Panc1 (cell line): Measurements from ENCODE around the gene AGBL1.

Source experiments
- CTCF ChIP-seq: fragments of 450-650 bp; IDR thresholded peaks from 2 replicates; pipeline ENCODE4 v1.5.1; 2017; ENCODE audit warnings: mild to moderate bottlenecking
- POLR2AphosphoS5 ChIP-seq: IDR thresholded peaks from 2 replicates; pipeline ENCODE4 v1.6.1; 2012; ENCODE audit warnings: mild to moderate bottlenecking, low read depth, low read length, moderate library complexity
- SIN3A ChIP-seq: IDR thresholded peaks from 2 replicates; pipeline ENCODE4 v1.6.1; 2012; ENCODE audit warnings: low read depth, mild to moderate bottlenecking, low read length, moderate library complexity, borderline replicate concordance; ENCODE audit not compliant: insufficient read depth

DNA sequence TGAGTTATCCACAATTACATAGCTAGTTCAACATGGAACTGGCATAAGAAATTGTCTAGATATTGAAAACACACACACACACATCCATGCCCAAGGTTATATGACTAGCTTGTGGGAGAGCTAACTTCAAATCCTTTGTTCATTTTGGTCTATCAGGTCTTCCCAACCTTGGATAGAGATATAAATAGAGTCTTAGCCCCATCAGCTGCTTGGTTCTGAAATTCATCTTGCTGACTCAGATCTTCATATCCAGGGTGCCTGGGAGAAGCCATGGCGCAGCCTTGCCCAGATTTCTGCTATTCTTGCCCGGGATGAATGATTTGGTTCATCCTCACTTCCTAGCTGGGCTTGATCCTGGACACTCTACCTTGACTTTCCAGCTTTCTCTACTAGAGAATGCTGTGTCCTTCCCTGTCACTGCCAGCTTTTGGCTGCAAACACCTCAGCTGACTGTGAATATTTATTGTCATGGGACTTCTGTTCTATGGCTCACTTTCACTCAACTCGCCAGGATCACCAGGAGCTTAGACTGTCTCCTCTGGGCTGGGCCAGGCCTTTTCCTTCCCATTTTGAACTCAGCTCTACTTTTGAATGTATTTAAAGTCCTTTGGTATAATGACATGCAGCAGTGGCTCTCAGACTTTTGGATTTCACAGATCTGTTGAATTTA, 324.4 kb downstream of the AGBL1 start:
- TF ChIP-seq CTCF (no peak), SIN3A (no peak), POLR2AphosphoS5 (no peak)
